HG03064 (cell line): ENCODE results near the gene URM1.

Experiments used
- ATAC-seq: cut with Tn5 transposase; IDR thresholded peaks from one replicate; pipeline ENCODE4 v1.9.1; 2021; ENCODE audit warnings: low read depth; ENCODE audit not compliant: unreplicated experiment

URM1 gene

DNA sequence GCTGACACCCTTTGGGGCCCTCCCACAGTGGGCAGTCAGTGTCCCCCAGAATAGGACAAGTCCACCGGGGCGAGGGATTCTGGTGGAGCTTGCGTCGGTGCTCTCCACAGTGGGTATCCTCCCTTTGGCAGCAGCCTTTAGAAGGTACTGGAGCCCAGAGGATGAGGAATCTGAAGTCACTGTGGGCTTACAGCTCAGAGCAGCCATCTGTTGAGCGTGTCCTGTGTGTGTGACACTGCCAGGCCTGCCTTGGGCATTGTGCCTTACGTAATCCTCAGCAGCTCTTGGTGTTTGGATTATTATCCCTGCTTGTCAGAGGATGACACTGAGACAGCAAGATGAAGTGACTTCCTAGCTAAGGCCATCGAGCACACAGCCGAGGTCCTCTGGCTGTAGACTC, 12.6 kb downstream of the URM1 start:
- no peak for ATAC-seq

GRCh38 chr9:128384801-128385495, 13.8 kb downstream of the URM1 start:
- ATAC-seq = no peak

DNA sequence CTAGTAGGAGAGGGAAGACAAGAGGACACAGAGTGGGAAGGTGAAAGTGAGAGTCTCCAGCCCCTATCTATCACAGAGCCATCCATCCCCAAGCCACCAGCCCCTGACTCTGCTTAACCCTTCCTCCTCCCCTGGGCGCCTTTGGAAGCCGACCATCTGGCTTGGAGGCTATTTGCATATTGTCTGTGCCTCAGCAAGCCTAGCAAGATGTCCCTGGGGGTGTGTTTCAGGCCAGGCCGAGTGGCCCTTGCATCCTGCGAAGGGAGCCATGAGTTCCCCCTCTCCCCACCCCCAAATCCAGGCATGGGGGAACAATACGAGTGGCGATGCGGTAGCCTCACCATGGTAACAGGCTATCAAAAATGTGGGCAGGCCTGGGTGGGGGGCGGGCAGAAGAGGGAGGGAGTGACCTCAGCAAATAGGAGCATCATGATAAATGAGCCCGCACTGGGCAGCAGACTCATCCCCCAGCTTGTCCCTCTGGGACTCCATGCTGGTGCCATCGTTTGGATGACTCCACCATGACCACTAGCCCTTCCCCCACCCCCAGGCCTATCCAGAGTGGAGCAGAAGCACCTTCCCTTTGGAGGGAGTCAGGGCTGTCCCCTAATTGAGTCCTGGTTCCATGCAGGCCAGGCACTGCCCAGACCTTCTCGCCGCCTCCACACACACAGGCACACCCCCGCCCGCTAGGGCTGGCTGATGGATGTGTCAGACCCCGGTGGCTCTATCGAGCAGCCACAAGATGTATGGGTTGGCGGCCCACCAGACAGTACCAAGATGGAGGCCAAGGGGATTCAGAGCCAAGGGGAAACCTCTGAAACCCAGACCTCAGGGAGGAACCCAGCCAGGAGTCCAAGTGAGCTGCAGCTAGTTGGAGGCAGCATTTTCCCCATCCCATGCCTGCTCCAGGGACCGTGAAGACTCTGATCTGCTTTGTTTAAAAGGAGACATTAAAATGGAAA, 14.6 kb downstream of the URM1 start:
- no peak for ATAC-seq

GRCh38 chr9:128388150-128388549, 17.0 kb downstream of the URM1 start:
- ATAC-seq = no peak

GRCh38 chr9:128389395-128390149, 18.4 kb downstream of the URM1 start:
- no peak for ATAC-seq

- ATAC-seq = no peak
These were observed 19.1 kb downstream of the URM1 start for GRCh38 chr9:128390150-128390812.

GRCh38 chr9:128390813-128391711, 19.9 kb downstream of the URM1 start:
- ATAC-seq = no peak

DNA sequence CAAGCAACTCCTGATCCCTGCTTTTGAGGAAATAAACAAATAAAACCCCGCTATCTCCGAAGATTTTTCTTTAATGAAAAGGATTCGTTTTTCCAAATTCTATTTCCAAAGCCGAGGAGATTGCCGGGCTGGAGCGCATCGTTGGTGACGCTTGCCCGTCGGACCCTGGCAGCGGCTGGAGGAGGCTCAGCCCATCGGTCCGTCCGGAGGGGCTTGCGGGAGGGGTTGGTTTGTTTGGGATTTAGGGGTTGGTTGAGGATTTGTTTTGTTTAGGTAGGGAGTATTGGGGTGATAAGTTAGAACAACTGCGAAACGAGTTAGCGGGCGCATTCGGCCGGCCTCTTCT, 20.8 kb downstream of the URM1 start:
- ATAC-seq = no peak

DNA sequence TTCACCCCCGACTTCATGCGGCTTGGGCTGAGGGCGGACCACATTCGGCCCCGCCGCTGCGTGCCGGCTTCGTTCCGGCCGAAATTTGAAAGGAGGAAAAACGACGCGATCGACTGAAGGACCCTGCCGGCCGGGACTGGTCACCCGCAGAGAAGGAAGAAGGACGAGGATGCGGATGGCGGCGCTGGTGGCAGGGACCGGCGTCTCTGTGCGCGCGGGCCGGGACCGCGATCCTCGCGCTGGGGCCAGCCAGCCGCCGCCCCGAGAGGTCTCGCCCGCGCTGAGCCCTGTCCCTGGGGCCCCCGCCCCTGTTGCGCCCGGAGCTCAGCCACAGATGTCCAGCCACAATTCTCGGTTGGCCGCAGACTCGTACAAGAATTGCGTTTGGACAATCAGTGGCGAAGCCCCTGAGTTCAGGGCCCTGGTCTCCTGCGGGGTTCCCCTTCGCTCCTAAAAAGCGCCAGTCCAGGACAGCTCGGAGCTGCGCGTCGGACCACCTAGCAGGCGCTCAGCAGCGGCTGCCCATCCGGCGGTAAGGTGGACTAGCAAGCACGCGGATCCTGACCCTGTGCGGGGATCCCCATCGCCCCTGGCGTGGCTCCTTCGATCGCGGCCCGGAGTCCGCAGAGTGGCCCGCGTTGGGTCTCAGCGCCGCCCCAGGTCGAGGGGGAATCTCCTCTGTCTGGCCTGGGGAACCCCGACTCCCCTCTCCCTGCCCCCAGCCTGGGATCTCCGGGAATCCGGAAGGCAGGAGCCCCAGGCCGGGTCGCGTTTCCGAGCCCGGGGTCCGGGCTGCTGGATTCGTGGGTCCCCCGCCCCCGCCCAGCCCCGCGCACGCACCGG, 21.3 kb downstream of the URM1 start:
- ATAC-seq = no peak

DNA sequence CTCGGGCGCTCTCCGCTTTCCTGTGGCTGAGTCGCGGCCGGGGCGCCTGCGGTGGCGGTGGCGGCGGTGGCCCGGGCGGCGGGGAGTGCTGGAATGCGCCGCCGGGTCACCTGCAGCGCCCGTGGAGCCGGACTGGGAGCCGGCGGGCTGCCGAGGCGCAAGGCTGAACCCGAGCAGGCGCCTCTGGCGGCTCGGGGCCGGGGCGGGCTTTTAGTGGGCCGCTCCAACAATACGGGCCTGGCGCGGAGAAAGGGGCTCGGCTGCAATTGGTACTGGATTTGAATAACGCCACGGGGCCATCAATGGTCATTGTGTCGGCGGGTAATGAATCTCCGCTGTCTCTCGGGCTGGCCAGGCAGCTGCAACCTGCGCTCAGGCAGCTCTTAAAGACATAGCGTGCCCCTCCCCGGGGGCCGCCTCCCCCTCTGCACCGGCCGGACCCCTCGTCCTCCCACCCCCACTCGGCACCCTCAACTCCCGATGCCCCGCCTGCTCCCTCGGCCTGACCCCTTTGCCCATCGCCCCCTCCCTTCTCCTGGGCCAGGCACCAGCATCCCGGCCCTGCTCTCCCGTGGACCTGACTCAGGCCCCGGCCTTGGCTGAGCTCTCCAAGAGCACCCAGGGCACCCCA, 22.1 kb downstream of the URM1 start:
- ATAC-seq = no peak

DNA sequence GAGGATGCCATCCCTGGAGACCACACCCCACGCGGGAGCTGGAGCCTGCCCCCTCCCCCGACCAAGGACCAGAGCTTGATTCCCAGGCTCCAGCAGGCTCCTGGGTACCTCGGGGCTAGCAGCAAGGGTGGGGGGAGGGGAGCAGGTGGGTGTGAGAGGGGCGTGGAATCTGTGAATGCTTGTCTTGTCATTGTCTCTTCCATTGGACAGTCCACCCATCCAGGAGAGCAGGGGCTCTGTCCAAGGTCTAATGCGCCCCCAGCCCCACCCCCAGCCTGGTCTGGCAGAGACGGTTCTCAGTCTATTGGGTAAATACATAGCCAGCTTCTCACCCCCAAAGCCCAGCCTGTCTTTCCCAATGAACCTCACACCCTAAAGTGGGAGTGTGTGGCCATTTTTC, 22.8 kb downstream of the URM1 start:
- ATAC-seq = no peak

DNA sequence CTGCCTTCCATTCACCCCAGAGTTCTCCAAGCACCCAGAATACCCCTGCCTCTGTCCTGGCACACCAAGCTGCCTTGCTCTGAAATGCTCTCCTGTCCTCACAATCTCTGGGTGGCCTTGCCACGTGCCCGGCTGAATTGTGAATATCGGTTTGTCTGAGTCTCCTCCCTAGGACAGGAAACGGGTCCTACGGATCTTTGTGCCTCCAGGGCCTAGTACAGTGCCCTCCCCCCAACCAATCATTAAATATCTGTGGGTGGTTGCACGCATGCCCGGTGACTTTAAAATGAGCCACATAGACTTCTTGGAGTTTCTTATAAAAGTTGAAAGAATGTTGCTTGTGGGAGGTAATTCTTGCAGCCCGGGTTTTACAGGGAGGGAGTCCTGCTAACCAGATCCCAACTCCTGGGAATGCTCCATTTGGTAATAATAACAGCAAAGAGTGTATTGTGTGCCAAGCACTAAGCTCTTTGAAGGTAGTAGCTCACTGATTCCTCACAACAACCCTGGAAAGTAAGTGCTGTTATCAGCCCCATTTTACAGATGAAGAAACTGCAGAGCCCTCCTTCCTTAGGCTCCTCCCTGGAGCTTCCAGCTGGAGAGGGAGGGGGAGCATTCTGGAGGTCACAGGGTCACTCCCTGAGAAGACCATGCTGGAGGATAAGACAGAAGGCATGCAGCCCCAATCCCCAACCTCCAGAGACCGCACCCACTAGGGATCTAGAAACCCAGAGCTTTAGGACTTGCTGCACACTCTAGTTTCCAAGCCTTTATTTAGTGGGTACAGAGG, 23.4 kb downstream of the URM1 start:
- ATAC-seq = no peak

DNA sequence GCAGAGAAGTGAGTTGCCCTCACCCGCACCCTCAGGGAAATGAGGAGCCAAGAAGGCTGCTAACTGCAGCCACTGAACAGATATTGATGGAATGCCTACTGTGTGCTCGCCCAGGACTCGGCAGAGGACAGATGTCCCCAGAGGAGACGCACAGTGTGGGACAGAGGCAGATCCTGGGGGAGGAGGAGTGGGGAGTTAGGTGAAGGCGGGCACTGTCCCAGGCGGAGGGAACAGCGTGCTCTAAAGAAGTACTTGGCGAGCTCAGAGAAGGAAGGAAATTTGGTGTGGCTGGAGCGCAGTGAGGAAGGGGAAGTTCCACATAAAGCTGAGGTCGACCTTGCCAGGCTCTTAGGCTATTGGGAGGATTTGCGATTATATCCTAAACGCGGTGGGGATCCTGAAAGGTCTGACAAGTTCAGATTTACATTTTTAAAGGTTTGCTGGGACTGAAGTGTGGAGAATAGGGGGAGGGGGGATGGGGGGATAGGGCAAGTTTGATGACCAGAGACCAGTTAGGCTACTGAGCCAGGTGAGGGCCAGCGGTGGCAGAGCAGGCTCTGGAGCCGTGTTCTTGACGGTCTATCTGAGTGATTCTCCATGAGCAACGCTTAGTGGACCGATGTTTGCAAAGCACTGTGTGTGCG, 25.9 kb downstream of the URM1 start:
- no peak for ATAC-seq

- ATAC-seq = no peak
These were observed 26.7 kb downstream of the URM1 start for GRCh38 chr9:128397831-128398230.

GRCh38 chr9:128399861-128400260, 28.7 kb downstream of the URM1 start:
- no peak for ATAC-seq

- no peak for ATAC-seq
These were observed 33.4 kb downstream of the URM1 start for GRCh38 chr9:128404560-128404959.
